Thoracic aorta (tissue), 2 donors: ENCODE data around the gene LAYN. TPM values are rescaled to one million over a fixed set of nuclear protein-coding genes. Genes with fewer than 3 reads are reported as not detected.

Experiments used
- ATAC-seq: fragments of 150-250 bp; one replicate; pipeline ENCODE4 v1.8.0; 2017; ENCODE audit warnings: low read depth; ENCODE audit not compliant: insufficient number of reproducible peaks, low FRiP score
- DNase-seq: peaks from one replicate; pipeline ENCODE4 v3.0.0-alpha.2; 2020; ENCODE audit warnings: low spot score
- H3K27ac ChIP-seq, 2 donors: fragments of 200-600 bp; sonication (generic); 1 replicate in 1 of 2; 2 replicates in 1 of 2; pipeline ENCODE4 v1.5.1; 2016; ENCODE audit warnings: mild to moderate bottlenecking in 2 of 2, moderate library complexity in 2 of 2
- H3K27me3 ChIP-seq: fragments of 200-600 bp; sonication (generic); replicated peaks from 2 replicates; pipeline ENCODE4 v1.6.0; 2016; ENCODE audit warnings: mild to moderate bottlenecking; ENCODE audit not compliant: insufficient read depth
- H3K36me3 ChIP-seq: fragments of 200-600 bp; sonication (generic); one replicate; pipeline ENCODE4 v1.5.1; 2016
- H3K4me1 ChIP-seq, 2 donors: fragments of 200-600 bp; sonication (generic); 1 replicate in 1 of 2; 2 replicates in 1 of 2; pipeline versions ENCODE4 v1.5.1 to v1.6.0; 2016; ENCODE audit warnings: low read depth in 2 of 2, mild to moderate bottlenecking in 1 of 2; ENCODE audit not compliant: control insufficient read depth in 1 of 2
- H3K4me3 ChIP-seq: fragments of 200-600 bp; sonication (generic); 2 replicates; pipeline ENCODE4 v1.5.1; 2016; ENCODE audit warnings: mild to moderate bottlenecking
- H3K9me3 ChIP-seq: fragments of 200-600 bp; sonication (generic); 2 replicates; pipeline ENCODE4 v1.5.1; 2016
- CTCF ChIP-seq: fragments of 200-600 bp; sonication (generic); IDR thresholded peaks from one replicate; pipeline ENCODE4 v1.5.1; 2019; ENCODE audit warnings: antibody characterized with exemption
- total RNA-seq, 2 donors: library from RNA; depleted of rRNA; stranded (reverse); fragments of >200 nt; gene quantifications; one replicate each; pipeline versions ENCODE4 v1.1.0 to v1.2.3, GENCODE V29; 2016

Gene LAYN
- total RNA-seq, 2 donors from 2014 or later = 25.6 to 36.6 TPM

GRCh38 chr11:111523343-111523742, 17.2 kb upstream of the LAYN start:
- no peaks in the 10 kb centered on the region for H3K4me1 ChIP-seq
- DNase-seq (no peak), ATAC-seq (no peak)

GRCh38 chr11:111524056-111524455, 16.5 kb upstream of the LAYN start:
- DNase-seq (no peak), ATAC-seq (no peak)
- H3K27ac ChIP-seq = no peak overlapping the region
- no peak for TF ChIP-seq CTCF
- H3K36me3 ChIP-seq = no peaks in the 10 kb centered on the region
- H3K9me3 ChIP-seq = no peaks in the 10 kb centered on the region
- H3K27me3 ChIP-seq = no peaks in the 10 kb centered on the region
- no peaks in the 10 kb centered on the region for H3K4me1 ChIP-seq
- no peak overlapping the region for H3K4me3 ChIP-seq

More at GRCh38 chr11:111523343-111523742, 17.2 kb upstream of the LAYN start:
- Histone ChIP-seq H3K4me3 (no peak overlapping the region), H3K27ac (no peak overlapping the region), H3K9me3 (no peaks in the 10 kb centered on the region), H3K27me3 (no peaks in the 10 kb centered on the region), H3K36me3 (no peaks in the 10 kb centered on the region)
- TF ChIP-seq CTCF = no peak

GRCh38 chr11:111525456-111525855, 15.1 kb upstream of the LAYN start:
- no peaks in the 10 kb centered on the region for H3K4me1 ChIP-seq
- TF ChIP-seq CTCF = no peak
- no peaks in the 10 kb centered on the region for H3K27me3 ChIP-seq
- ATAC-seq = no peak
- H3K4me3 ChIP-seq = no peak overlapping the region
- no peak overlapping the region for H3K27ac ChIP-seq
- no peaks in the 10 kb centered on the region for H3K9me3 ChIP-seq
- DNase-seq = no peak
- H3K36me3 ChIP-seq = no peaks in the 10 kb centered on the region

GRCh38 chr11:111526501-111526900, 14.0 kb upstream of the LAYN start:
- no peak overlapping the region for H3K27ac ChIP-seq
- no peak for TF ChIP-seq CTCF
- no peaks in the 10 kb centered on the region for H3K4me1 ChIP-seq
- ATAC-seq (no peak), DNase-seq (no peak)
- no peaks in the 10 kb centered on the region for H3K27me3 ChIP-seq
- no peak overlapping the region for H3K4me3 ChIP-seq
- H3K36me3 ChIP-seq = no peaks in the 10 kb centered on the region
- no peaks in the 10 kb centered on the region for H3K9me3 ChIP-seq

- DNase-seq = no peak
- H3K4me1 ChIP-seq = no peaks in the 10 kb centered on the region
- H3K9me3 ChIP-seq = no peaks in the 10 kb centered on the region
- H3K36me3 ChIP-seq = no peaks in the 10 kb centered on the region
- ATAC-seq = no peak
- no peak overlapping the region for H3K27ac ChIP-seq
- H3K27me3 ChIP-seq = no peaks in the 10 kb centered on the region
- no peak for TF ChIP-seq CTCF
- no peak overlapping the region for H3K4me3 ChIP-seq
These were observed 13.2 kb upstream of the LAYN start for GRCh38 chr11:111527279-111527678.
